Left ventricle myocardium inferior (tissue), 1 donor: Measurements from ENCODE around the gene RUNX2. TPM values are rescaled to one million over a fixed set of nuclear protein-coding genes. Genes with fewer than 3 reads are reported as not detected.

ENCODE experiments used
- DNase-seq: peaks from one replicate; pipeline ENCODE4 v3.0.0-alpha.2; 2020
- H3K27ac ChIP-seq: fragments of 200-600 bp; replicated peaks from 2 replicates; pipeline ENCODE4 v1.8.0; 2021
- H3K27me3 ChIP-seq: fragments of 200-600 bp; 2 replicates; pipeline ENCODE4 v1.8.0; 2021; ENCODE audit warnings: low read depth
- H3K36me3 ChIP-seq: fragments of 200-600 bp; 2 replicates; pipeline ENCODE4 v1.8.0; 2021
- H3K4me1 ChIP-seq: fragments of 200-600 bp; 2 replicates; pipeline ENCODE4 v1.8.0; 2021
- H3K4me3 ChIP-seq: fragments of 200-600 bp; 2 replicates; pipeline ENCODE4 v1.8.0; 2021; ENCODE audit warnings: mild to moderate bottlenecking, moderate library complexity
- H3K9me3 ChIP-seq: fragments of 200-600 bp; replicated peaks from 2 replicates; pipeline ENCODE4 v1.8.0; 2021
- intact Hi-C: fragments of 100-400 bp; cut with micrococcal nuclease; formaldehyde crosslinking; loops from one replicate; pipeline ENCODE4 v1.11.0; 2022
- total RNA-seq: library from RNA; stranded (reverse); fragmentation: NEBNext Ultra II Directional; extraction: Animal tissue kit (Norgen Biotek cat#: 25700); gene quantifications from one replicate; pipeline ENCODE4 v1.2.1, GENCODE V29; 2021
- TF ChIP-seq, protein P1 (sequence below): fragments of 200-600 bp; IDR thresholded peaks from 2 replicates; pipeline ENCODE4 v1.8.0; 2021; ENCODE audit warnings: antibody characterized with exemption, mild to moderate bottlenecking, borderline replicate concordance
- donor health status: DM: no; HTN: yes; CAD: no; lungs with severe emphysema.

The RUNX2 gene
- total RNA-seq, 1 donor from 2014 or later = 0.38 TPM

DNA sequence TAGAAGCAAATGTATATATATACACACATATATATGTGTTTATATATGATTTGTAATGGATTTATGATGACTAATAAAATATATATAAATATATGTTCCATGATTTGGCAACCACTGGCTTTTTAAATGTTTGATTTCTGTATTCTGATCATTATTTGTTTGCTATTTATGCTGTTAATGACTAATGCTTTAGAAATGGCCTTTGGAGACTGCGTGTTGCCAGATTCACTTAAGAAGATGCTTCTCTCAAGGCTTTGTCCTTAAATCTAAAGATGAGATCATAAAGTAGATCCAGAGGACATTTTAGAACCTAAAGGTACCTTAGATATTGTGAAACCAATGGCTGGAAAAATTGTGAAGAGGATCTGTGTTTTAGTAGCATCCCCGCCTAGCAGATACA lies 165.6 kb downstream of the RUNX2 start:
- H3K9me3 ChIP-seq = no peaks in the 10 kb centered on the region
- no peak for DNase-seq
- no peak overlapping the region for H3K27ac ChIP-seq
- H3K36me3 ChIP-seq = no peaks in the 10 kb centered on the region
- TF ChIP-seq, protein P1, sequence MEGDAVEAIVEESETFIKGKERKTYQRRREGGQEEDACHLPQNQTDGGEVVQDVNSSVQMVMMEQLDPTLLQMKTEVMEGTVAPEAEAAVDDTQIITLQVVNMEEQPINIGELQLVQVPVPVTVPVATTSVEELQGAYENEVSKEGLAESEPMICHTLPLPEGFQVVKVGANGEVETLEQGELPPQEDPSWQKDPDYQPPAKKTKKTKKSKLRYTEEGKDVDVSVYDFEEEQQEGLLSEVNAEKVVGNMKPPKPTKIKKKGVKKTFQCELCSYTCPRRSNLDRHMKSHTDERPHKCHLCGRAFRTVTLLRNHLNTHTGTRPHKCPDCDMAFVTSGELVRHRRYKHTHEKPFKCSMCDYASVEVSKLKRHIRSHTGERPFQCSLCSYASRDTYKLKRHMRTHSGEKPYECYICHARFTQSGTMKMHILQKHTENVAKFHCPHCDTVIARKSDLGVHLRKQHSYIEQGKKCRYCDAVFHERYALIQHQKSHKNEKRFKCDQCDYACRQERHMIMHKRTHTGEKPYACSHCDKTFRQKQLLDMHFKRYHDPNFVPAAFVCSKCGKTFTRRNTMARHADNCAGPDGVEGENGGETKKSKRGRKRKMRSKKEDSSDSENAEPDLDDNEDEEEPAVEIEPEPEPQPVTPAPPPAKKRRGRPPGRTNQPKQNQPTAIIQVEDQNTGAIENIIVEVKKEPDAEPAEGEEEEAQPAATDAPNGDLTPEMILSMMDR = no peak
- intact Hi-C loops = no loop called here
- peaks cover 7% of the 10 kb centered on the region for H3K4me1 ChIP-seq
- no peaks in the 10 kb centered on the region for H3K27me3 ChIP-seq
- H3K4me3 ChIP-seq = no peak overlapping the region

DNA sequence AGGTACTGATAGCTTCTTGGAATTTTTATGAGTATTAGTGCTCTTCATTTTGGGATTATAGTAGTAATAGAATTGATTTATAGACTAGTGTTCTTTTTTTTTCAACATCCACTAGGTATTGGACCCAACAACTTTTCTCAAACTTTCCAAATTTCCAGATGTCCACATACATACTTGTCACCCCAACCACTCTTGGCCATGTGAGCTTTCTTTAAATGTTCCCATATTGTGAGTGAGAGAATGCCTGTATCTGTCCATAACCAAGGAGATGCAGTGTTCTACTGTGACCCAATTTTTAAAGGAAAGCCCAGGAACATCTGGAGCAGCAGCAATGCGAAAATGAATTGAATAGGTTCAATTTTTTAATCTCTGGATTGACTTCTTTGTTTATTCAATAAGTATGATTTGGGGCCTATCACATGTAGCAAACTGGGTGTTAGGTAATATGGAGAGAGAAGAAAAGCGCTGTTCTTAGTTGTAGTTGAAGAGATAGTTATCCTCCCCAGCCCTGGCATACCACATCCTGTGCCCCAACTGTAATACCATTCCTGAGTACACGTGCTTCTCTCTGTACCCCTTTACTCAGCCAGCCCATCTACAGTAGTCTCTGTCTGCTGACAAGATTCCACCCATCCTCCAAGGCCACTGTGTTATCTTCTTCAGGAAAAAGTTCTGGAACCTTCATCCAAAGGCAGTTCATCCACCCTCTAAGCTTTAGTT lies 166.4 kb downstream of the RUNX2 start:
- Histone ChIP-seq H3K4me1 (peaks cover 8% of the 10 kb centered on the region), H3K4me3 (no peak overlapping the region), H3K27ac (no peak overlapping the region), H3K36me3 (no peaks in the 10 kb centered on the region), H3K9me3 (no peaks in the 10 kb centered on the region), H3K27me3 (no peaks in the 10 kb centered on the region)
- no peak for DNase-seq
- intact Hi-C loops = no loop called here
- TF ChIP-seq, protein P1 = no peak

DNA sequence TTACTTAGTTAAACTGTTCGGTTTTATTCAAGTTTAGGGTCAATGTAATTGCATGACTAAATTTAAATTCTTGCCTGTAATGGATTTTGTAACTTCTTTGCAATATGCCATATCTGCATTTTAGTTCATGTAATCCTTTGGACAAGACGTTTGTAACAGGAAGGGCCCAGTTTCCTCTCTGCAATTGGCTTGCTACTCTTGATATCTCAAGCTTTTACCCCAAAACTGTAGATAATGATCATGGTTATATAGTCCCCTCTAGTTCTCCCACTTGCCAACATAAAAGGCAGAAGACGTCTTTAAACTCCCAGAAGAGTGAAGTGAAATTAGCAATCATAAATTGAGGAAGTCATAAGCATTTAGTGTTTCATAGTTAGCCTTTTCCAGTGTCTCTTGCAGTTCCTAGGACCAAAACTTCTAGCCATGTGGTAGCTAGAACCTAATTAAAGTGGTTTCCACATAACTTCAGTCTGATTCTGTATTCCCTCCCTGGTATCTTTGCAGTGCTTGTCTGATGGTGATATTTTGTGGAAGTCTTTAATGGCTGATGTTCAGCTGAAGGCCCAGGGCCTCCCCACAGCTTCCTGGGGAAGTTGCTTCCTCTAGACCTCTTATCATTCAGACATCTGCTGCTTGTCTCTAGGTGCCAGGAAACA lies 167.4 kb downstream of the RUNX2 start:
- no peak for DNase-seq
- no peak overlapping the region for H3K27ac ChIP-seq
- TF ChIP-seq, protein P1 = no peak
- no peaks in the 10 kb centered on the region for H3K9me3 ChIP-seq
- intact Hi-C loops = no loop called here
- no peak overlapping the region for H3K4me3 ChIP-seq
- H3K4me1 ChIP-seq = peaks cover 8% of the 10 kb centered on the region
- no peaks in the 10 kb centered on the region for H3K27me3 ChIP-seq
- H3K36me3 ChIP-seq = no peaks in the 10 kb centered on the region

DNA sequence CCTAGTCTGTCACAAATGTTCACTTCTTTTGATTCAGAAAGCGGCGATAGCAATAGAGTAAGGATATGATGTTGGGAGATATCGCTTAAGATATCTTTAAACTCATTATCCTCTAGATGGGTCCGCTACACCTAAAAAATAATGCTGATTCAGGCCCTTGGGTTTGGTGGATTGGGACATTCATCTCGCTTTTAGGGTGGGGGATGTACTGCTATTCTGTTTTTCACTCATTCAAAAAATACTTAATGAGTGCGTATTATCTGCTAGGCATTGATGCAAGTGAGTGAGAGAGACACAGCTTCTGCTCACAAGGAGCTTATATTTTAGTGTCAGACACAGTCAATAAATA lies 167.9 kb downstream of the RUNX2 start:
- H3K36me3 ChIP-seq = no peaks in the 10 kb centered on the region
- peaks cover 8% of the 10 kb centered on the region for H3K4me1 ChIP-seq
- no peaks in the 10 kb centered on the region for H3K9me3 ChIP-seq
- no peak overlapping the region for H3K27ac ChIP-seq
- H3K27me3 ChIP-seq = no peaks in the 10 kb centered on the region
- intact Hi-C loops = no loop called here
- TF ChIP-seq, protein P1 = no peak
- H3K4me3 ChIP-seq = no peak overlapping the region
- DNase-seq = no peak

DNA sequence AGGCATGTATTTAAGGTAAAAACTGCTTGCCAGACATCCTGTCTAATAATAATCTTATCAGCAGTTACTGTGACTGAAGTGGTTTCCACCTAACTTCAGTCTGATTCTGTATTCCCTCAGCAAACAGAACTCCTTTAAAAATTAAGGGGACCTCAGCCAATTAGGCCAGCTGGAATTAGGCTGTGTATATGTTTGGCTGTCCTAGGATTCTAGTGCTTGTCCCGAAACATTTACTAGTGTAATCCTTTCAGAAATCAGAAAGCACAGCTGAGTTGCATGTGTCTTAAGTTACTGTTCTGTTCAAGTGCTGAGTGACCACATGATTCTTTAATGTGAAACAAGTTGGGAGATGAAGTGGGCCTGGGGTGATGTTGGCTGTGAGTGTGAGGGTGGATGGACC lies 170.5 kb downstream of the RUNX2 start:
- Histone ChIP-seq H3K36me3 (no peaks in the 10 kb centered on the region), H3K9me3 (no peaks in the 10 kb centered on the region), H3K27me3 (no peaks in the 10 kb centered on the region), H3K4me1 (peaks cover 8% of the 10 kb centered on the region), H3K27ac (no peak overlapping the region), H3K4me3 (no peak overlapping the region)
- TF ChIP-seq, protein P1 = no peak
- intact Hi-C loops = no loop called here
- no peak for DNase-seq
